ENCODE measurements around the gene NFIB. TPM values are rescaled to one million over a fixed set of nuclear protein-coding genes. Genes with fewer than 3 reads are reported as not detected.

Gene NFIB
- total and polyA plus RNA-seq, 2 of the 4 experiments (the other 2 are of a cell fraction) = 1.4 to 2.0 TPM

DNA sequence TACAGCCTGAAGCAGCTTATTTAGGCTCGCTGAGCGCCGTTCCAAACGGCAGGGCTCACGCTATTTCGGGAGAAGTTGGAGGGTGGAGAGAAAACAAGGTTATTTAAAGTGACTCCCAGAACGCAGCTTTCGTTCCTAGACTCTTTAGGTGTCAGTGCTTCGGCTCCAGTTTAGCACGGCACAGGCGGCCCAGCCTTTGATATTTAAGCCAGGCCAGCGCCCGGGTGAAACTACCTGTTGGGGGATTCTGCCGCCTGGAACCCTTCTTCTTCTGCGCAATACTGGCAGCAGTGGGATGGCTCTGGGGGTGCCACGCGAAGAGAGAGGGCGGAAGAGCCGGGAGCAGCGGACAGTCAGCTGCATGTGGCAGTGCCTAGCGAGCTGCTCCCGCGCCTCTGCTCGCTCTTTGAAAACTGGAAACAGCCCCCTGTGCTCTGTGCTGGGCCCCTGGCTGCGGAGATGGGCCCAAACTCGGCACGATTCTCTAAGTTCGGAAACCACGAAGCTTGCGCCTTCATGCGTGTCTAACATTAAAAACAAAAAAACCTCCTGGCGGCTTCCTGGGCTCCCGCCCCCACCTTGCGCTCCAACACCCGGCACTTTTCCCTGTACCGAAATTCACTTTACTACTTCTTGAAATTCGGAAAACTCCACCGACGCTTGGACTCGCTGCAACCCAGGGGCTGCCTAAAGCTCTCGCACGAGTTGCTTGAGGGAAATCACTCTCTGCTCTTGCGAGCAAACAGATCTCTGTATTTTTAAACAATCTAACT, 34.6 kb upstream of the NFIB start:
- Histone ChIP-seq H4K91ac (ENCODE audit: insufficient read depth, low read depth, low read length) (no peak overlapping the region), H2BK5ac (ENCODE audit: low read depth, low read length, poor library complexity, severe bottlenecking) (no peak overlapping the region), H3K36me3 (ENCODE audit: control insufficient read depth, insufficient read depth, low read length) (no peaks in the 10 kb centered on the region), H3K4ac (ENCODE audit: low read depth, low read length) (no peak overlapping the region), H4K8ac (ENCODE audit: low read depth in 2 of 2, low read length in 2 of 2) (no peak overlapping the region), H3K18ac (ENCODE audit: low read depth, low read length) (no peak overlapping the region), H3K79me1 (ENCODE audit: low read depth in 1 of 2, low read length in 2 of 2) (no peaks in the 10 kb centered on the region), H2AK9ac (replicated peaks; ENCODE audit: low read depth, low read length, poor library complexity) (no peak overlapping the region), H2BK120ac (ENCODE audit: low read depth, low read length) (no peak overlapping the region), H3K14ac (replicated peaks; ENCODE audit: low read depth, low read length) (no peak overlapping the region), H3K27me3 (ENCODE audit: control insufficient read depth, insufficient read depth, low read length) (peaks cover 93% of the 10 kb centered on the region), H4K5ac (ENCODE audit: low read depth, low read length) (no peak overlapping the region), H2BK15ac (ENCODE audit: low read depth, low read length) (no peak overlapping the region), H2AFZ (replicated peaks; ENCODE audit: low read length, poor library complexity) (no peak overlapping the region), H3K9me3 (ENCODE audit: control insufficient read depth, insufficient read depth, low read length) (peaks cover 8% of the 10 kb centered on the region; the same call in 1 of the 2 replicates), H3K56ac (ENCODE audit: extremely low read depth, insufficient read depth, low read length) (no peak overlapping the region), H3K4me2 (ENCODE audit: low read depth, low read length) (peak overlapping the region; percentile 1; the same call in 1 of the 2 replicates), H2AK5ac (ENCODE audit: low read depth, low read length) (no peak overlapping the region), H4K20me1 (ENCODE audit: insufficient read depth, low read length) (peaks cover 11% of the 10 kb centered on the region; the same call in 1 of the 2 replicates), H3K9ac (ENCODE audit: low read depth, low read length) (no peak overlapping the region), H3K9me1 (ENCODE audit: insufficient read depth, low read length) (no peaks in the 10 kb centered on the region; the same call in 1 of the 2 replicates), H3K4me1 (ENCODE audit: control insufficient read depth, insufficient read depth, low read length) (peaks cover 2% of the 10 kb centered on the region; the same call in 1 of the 2 replicates), H3K4me3 (ENCODE audit: insufficient read depth, low read depth, low read length) (no peak overlapping the region), H3K23ac (ENCODE audit: low read depth, low read length) (no peak overlapping the region), H3K27ac (ENCODE audit: insufficient read depth, low read length) (no peak overlapping the region), H2BK20ac (ENCODE audit: low read depth, low read length) (no peak overlapping the region)
- in situ Hi-C loops (cut with MboI; ENCODE audit: low sequenced_read_pairs) (no loop called here), dilution Hi-C loops (cut with HindIII; ENCODE audit: low sequenced_read_pairs, unreplicated experiment) (no loop called here), intact Hi-C loops (cut with micrococcal nuclease) (no loop called here)
- no TSS peak for BruUV-seq (replicated peaks)
- ATAC-seq (ENCODE audit: low read depth) = peak; percentile 15; the same call in 1 of the 2 replicates
- no peak for DNase-seq
- WGBS, 2 experiments (ENCODE audit: extremely low coverage in 2 of 2, insufficient read length in 1 of 2) = 0% methylated on average over 13 of the region's 43 CpGs; no CpG with 5 or more reads in 1 of the 2 experiments
- ChIA-PET POLR2A (ENCODE audit: unreplicated experiment) (no interaction called here), CTCF (no interaction called here)
- no peak for TF ChIP-seq RFX5 (IDR thresholded peaks at IDR 0.05; ENCODE audit: low read depth, low read length)
- no peak for TF ChIP-seq POLR2A (IDR thresholded peaks at IDR 0.05; ENCODE audit: low read depth, low read length)
- TF ChIP-seq FOS (IDR thresholded peaks at IDR 0.05; ENCODE audit: low read depth, low read length) = no peak
- no peak for TF ChIP-seq MAFK (IDR thresholded peaks at IDR 0.05; ENCODE audit: low read depth, low read length)
- TF ChIP-seq, protein P1, sequence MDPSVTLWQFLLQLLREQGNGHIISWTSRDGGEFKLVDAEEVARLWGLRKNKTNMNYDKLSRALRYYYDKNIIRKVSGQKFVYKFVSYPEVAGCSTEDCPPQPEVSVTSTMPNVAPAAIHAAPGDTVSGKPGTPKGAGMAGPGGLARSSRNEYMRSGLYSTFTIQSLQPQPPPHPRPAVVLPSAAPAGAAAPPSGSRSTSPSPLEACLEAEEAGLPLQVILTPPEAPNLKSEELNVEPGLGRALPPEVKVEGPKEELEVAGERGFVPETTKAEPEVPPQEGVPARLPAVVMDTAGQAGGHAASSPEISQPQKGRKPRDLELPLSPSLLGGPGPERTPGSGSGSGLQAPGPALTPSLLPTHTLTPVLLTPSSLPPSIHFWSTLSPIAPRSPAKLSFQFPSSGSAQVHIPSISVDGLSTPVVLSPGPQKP (IDR thresholded peaks at IDR 0.05; ENCODE audit: borderline replicate concordance, low read depth, low read length) = no peak
- no peak for TF ChIP-seq CHD1 (IDR thresholded peaks at IDR 0.05; ENCODE audit: low read depth, low read length)
- TF ChIP-seq, protein P2, sequence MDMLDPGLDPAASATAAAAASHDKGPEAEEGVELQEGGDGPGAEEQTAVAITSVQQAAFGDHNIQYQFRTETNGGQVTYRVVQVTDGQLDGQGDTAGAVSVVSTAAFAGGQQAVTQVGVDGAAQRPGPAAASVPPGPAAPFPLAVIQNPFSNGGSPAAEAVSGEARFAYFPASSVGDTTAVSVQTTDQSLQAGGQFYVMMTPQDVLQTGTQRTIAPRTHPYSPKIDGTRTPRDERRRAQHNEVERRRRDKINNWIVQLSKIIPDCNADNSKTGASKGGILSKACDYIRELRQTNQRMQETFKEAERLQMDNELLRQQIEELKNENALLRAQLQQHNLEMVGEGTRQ (IDR thresholded peaks at IDR 0.05; ENCODE audit: low read depth, low read length) = no peak
